DLD1 (cell line): ENCODE data around the gene TEDC2.

Experiments
- in situ Hi-C: cut with HindIII; loops from 2 replicates; pipeline ENCODE4 v1.10.0; 2017; ENCODE audit warnings: low sequenced_read_pairs

TEDC2 gene

GRCh38 chr16:2490190-2491105 is 30.5 kb downstream of the TEDC2 start:
- in situ Hi-C loops: no loop called here

GRCh38 chr16:2492292-2492691 is 32.4 kb downstream of the TEDC2 start:
- in situ Hi-C loops: no loop called here

GRCh38 chr16:2493605-2494004 is 33.7 kb downstream of the TEDC2 start:
- in situ Hi-C loops: no loop called here

- in situ Hi-C loops: no loop called here
These were observed 34.7 kb downstream of the TEDC2 start for GRCh38 chr16:2494616-2495015.

GRCh38 chr16:2495041-2495440 is 35.1 kb downstream of the TEDC2 start:
- in situ Hi-C loops: no loop called here

- in situ Hi-C loops: no loop called here
These were observed 36.6 kb downstream of the TEDC2 start for GRCh38 chr16:2496223-2497115.

- in situ Hi-C loops: no loop called here
These were observed 37.3 kb downstream of the TEDC2 start for GRCh38 chr16:2497116-2497630.

GRCh38 chr16:2497695-2498484 is 38.0 kb downstream of the TEDC2 start:
- in situ Hi-C loops: no loop called here

GRCh38 chr16:2498531-2499253 is 38.8 kb downstream of the TEDC2 start:
- in situ Hi-C loops: no loop called here

- in situ Hi-C loops: no loop called here
These were observed 39.5 kb downstream of the TEDC2 start for GRCh38 chr16:2499454-2499853.

GRCh38 chr16:2499890-2500429 is 40.1 kb downstream of the TEDC2 start:
- in situ Hi-C loops: loop anchor here (10.0 kb wide), 1 partner anchor 115 kb away; no protein-coding TSS in a partner anchor

- in situ Hi-C loops: loop anchor here (10.0 kb wide), 1 partner anchor 116 kb away; no protein-coding TSS in a partner anchor
These were observed 40.6 kb downstream of the TEDC2 start for GRCh38 chr16:2500430-2500917.

GRCh38 chr16:2500918-2501750 is 41.2 kb downstream of the TEDC2 start:
- in situ Hi-C loops: loop anchor here (10.0 kb wide), 1 partner anchor 116 kb away; no protein-coding TSS in a partner anchor

GRCh38 chr16:2501946-2502895 is 42.3 kb downstream of the TEDC2 start:
- in situ Hi-C loops: loop anchor here (10.0 kb wide), 1 partner anchor 117 kb away; no protein-coding TSS in a partner anchor

GRCh38 chr16:2505695-2506094 is 45.8 kb downstream of the TEDC2 start:
- in situ Hi-C loops: loop anchor here (10.0 kb wide), 1 partner anchor 121 kb away; no protein-coding TSS in a partner anchor

- in situ Hi-C loops: loop anchor here (10.0 kb wide), 1 partner anchor 122 kb away; no protein-coding TSS in a partner anchor
These were observed 47.2 kb downstream of the TEDC2 start for GRCh38 chr16:2507052-2507659.

- in situ Hi-C loops: loop anchor here (10.0 kb wide), 1 partner anchor 123 kb away; no protein-coding TSS in a partner anchor
These were observed 47.8 kb downstream of the TEDC2 start for GRCh38 chr16:2507665-2508064.
